Hepatocyte (in vitro differentiated cells): ENCODE data around the gene MXI1. TPM values are rescaled to one million over a fixed set of nuclear protein-coding genes. Genes with fewer than 3 reads are reported as not detected.
"Not testable (repeated sequence)": the region's sequence is repeated elsewhere in the genome, so short reads cannot be mapped to it uniquely, and the experiment has no call there.

Experiments used
- DNase-seq: peaks from one replicate; pipeline ENCODE4 v3.0.0-alpha.2; 2016; ENCODE audit warnings: low spot score
- H2AFZ ChIP-seq: fragments of 200-600 bp; sonication (generic); 2 replicates; pipeline ENCODE4 v1.6.0; 2016; ENCODE audit warnings: antibody characterized with exemption, mild to moderate bottlenecking
- H3K27ac ChIP-seq: fragments of 200-600 bp; sonication (generic); 2 replicates; pipeline ENCODE4 v1.5.1; 2016; ENCODE audit warnings: mild to moderate bottlenecking
- H3K27me3 ChIP-seq: fragments of 200-600 bp; sonication (generic); 2 replicates; pipeline ENCODE4 v1.6.1; 2016
- H3K36me3 ChIP-seq: fragments of 200-600 bp; sonication (generic); replicated peaks from 2 replicates; pipeline ENCODE4 v1.5.1; 2016; ENCODE audit warnings: low read depth; ENCODE audit not compliant: insufficient read depth
- H3K4me1 ChIP-seq: fragments of 200-600 bp; sonication (generic); 2 replicates; pipeline ENCODE4 v1.5.1; 2016; ENCODE audit warnings: mild to moderate bottlenecking, moderate library complexity; ENCODE audit not compliant: insufficient read depth
- H3K4me2 ChIP-seq: fragments of 200-600 bp; sonication (generic); 2 replicates; pipeline ENCODE4 v1.6.0; 2016
- H3K4me3 ChIP-seq: fragments of 200-600 bp; sonication (generic); 2 replicates; pipeline ENCODE4 v1.5.1; 2016; ENCODE audit warnings: mild to moderate bottlenecking
- H3K79me2 ChIP-seq: fragments of 200-600 bp; sonication (generic); 2 replicates; pipeline ENCODE4 v1.6.0; 2017; ENCODE audit warnings: mild to moderate bottlenecking
- H3K9me2 ChIP-seq: fragments of 200-600 bp; sonication (generic); replicated peaks from 2 replicates; pipeline ENCODE4 v1.6.0; 2017; ENCODE audit warnings: mild to moderate bottlenecking; ENCODE audit not compliant: insufficient read depth
- H3K9me3 ChIP-seq: fragments of 200-600 bp; sonication (generic); 2 replicates; pipeline ENCODE4 v1.5.1; 2016; ENCODE audit warnings: low read depth, mild to moderate bottlenecking
- H4K20me1 ChIP-seq: fragments of 200-600 bp; sonication (generic); 2 replicates; pipeline ENCODE4 v1.6.0; 2016; ENCODE audit warnings: mild to moderate bottlenecking; ENCODE audit not compliant: insufficient read depth, poor library complexity, severe bottlenecking
- EZH2 ChIP-seq: fragments of 200-600 bp; sonication (generic); IDR thresholded peaks from 2 replicates; pipeline ENCODE4 v1.6.1; 2016; ENCODE audit warnings: antibody characterized with exemption, mild to moderate bottlenecking, borderline replicate concordance
- EZH2phosphoT487 ChIP-seq: fragments of 200-600 bp; sonication (generic); IDR thresholded peaks from one replicate; pipeline ENCODE4 v1.6.1; 2018; ENCODE audit warnings: antibody characterized with exemption, mild to moderate bottlenecking, low read depth, moderate library complexity; ENCODE audit not compliant: unreplicated experiment, severe bottlenecking
- WGBS: methylation state at CpG from one replicate; pipeline ENCODE4 v1.1.6; 2016; ENCODE audit warnings: low lambda C conversion rate; ENCODE audit errors: missing lambda C conversion rate; 5-methylcytosine and 5-hydroxymethylcytosine counted together
- polyA plus RNA-seq: library from polyadenylated mRNA; unstranded; fragments of >200 nt; fragmentation: Nextera tagmentation; extraction: Ambion mirVana; gene quantifications from 2 replicates; pipeline ENCODE4 v1.2.1, GENCODE V29; 2016
- total RNA-seq: library from RNA; depleted of rRNA; stranded (reverse); fragments of >200 nt; gene quantifications from 2 replicates; pipeline ENCODE4 v1.2.3, GENCODE V29; 2014
- TF ChIP-seq, protein P1 (sequence below): fragments of 200-600 bp; sonication (generic); IDR thresholded peaks from 2 replicates; pipeline ENCODE4 v1.5.1; 2016; ENCODE audit warnings: antibody characterized with exemption, mild to moderate bottlenecking; ENCODE audit not compliant: poor library complexity

MXI1 gene
- total and polyA plus RNA-seq, 2 experiments from 2014 or later, result 14.2 to 14.8 TPM

DNA sequence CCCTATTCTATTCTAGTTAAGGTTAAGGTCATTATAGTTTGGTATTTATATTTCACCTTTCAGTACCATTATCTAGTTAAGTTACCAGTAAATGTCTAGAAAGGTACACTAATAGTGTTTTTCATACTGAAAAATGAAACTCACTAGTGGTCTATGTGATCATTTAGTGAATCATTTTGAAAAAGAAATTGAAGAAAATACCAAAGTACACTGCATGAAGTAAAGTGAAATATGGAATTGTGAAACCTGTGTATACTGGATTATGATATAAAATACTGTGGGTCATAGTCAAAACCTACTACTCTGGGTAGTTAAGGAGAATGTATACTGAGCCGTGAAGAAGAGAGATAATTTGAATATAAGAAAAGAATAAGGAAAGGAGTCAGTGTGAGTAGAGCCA, 44.0 kb downstream of the MXI1 start:
- H4K20me1 ChIP-seq, H2AFZ ChIP-seq, H3K79me2 ChIP-seq, DNase-seq, H3K4me3 ChIP-seq, H3K27me3 ChIP-seq, H3K27ac ChIP-seq, H3K4me2 ChIP-seq, H3K36me3 ChIP-seq, H3K9me2 ChIP-seq, H3K9me3 ChIP-seq, H3K4me1 ChIP-seq: not testable (repeated sequence)
- WGBS, result 74% methylated on average over 1 of the region's 1 CpG

DNA sequence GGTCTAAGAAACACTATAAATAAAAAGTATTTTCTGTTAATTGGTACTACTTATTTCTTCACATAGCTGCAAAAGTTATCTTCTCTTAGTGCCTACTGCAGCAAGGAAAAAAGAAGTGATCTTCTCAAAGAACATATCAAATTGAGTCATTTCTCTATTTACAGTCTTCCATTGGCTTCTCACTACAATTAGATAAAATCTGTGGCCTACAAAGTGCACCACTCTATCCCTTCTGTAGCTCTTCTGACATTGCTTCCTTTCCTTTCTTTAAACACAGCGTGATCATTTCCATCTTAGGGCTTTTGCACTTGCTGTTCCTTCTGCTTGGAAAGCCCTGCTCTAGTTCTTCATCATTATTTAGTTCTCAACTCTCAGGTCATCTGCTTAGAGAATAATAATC, 44.7 kb downstream of the MXI1 start:
- no peaks in the 10 kb centered on the region for H3K79me2 ChIP-seq
- H3K27ac ChIP-seq, result no peak overlapping the region
- TF ChIP-seq EZH2 (no peak), EZH2phosphoT487 (no peak)
- TF ChIP-seq, protein P1, sequence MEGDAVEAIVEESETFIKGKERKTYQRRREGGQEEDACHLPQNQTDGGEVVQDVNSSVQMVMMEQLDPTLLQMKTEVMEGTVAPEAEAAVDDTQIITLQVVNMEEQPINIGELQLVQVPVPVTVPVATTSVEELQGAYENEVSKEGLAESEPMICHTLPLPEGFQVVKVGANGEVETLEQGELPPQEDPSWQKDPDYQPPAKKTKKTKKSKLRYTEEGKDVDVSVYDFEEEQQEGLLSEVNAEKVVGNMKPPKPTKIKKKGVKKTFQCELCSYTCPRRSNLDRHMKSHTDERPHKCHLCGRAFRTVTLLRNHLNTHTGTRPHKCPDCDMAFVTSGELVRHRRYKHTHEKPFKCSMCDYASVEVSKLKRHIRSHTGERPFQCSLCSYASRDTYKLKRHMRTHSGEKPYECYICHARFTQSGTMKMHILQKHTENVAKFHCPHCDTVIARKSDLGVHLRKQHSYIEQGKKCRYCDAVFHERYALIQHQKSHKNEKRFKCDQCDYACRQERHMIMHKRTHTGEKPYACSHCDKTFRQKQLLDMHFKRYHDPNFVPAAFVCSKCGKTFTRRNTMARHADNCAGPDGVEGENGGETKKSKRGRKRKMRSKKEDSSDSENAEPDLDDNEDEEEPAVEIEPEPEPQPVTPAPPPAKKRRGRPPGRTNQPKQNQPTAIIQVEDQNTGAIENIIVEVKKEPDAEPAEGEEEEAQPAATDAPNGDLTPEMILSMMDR, result no peak
- no peaks in the 10 kb centered on the region for H3K9me2 ChIP-seq
- H3K4me3 ChIP-seq, result no peak overlapping the region
- no peaks in the 10 kb centered on the region for H3K4me1 ChIP-seq
- H3K27me3 ChIP-seq, result no peaks in the 10 kb centered on the region
- no peaks in the 10 kb centered on the region for H3K36me3 ChIP-seq
- H3K9me3 ChIP-seq, result no peaks in the 10 kb centered on the region
- no peak overlapping the region for H3K4me2 ChIP-seq
- no peak for DNase-seq
- H4K20me1 ChIP-seq, result no peaks in the 10 kb centered on the region
- 100% methylated on average over 1 of the region's 1 CpG for WGBS
- H2AFZ ChIP-seq, result no peak overlapping the region

DNA sequence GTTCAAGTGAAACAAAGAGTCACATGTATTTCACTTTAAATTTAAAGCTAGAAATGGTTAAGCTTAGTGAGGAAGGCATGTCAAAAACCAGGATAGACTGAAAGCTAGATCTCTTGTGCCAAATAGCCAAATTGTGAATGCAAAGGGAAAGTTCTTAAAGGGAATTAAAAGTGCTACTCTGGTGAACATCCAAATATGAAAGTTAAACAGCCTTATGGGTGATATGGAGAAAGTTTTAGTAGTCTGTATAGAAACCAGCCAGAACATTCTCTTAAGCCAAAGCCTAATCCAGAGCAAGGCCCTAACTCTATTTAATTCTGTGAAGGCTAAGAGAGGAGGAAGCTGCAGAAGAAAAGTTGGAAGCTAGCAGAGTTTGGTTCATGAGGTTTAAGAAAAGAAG, 47.1 kb downstream of the MXI1 start:
- H3K27ac ChIP-seq, result no peak overlapping the region
- H4K20me1 ChIP-seq, result no peaks in the 10 kb centered on the region
- no peak overlapping the region for H2AFZ ChIP-seq

DNA sequence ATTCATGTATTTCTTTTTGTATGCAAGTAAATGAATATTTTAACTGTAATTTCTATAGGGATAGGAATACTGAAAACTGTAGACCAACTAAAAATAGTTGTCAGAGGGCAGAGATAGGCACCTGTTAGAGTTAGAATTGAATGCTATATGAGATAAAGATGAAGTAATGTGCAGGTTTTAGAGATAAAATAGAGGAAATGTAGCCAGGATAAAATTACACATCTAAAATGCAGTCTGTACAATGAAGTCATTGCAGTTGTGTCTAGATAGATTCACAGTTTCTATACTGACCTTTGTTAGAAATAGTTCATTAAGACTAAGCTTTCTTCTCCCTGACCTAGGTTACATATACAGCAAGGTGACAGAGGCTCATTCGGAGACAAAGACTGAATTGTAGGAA, 51.1 kb downstream of the MXI1 start:
- Histone ChIP-seq H3K27ac (no peak overlapping the region), H3K27me3 (no peaks in the 10 kb centered on the region)
- 88% methylated on average over 1 of the region's 1 CpG for WGBS

More for the DNA sequence above, 47.1 kb downstream of the MXI1 start:
- Histone ChIP-seq H3K9me2 (no peaks in the 10 kb centered on the region), H3K4me1 (no peaks in the 10 kb centered on the region), H3K4me3 (no peak overlapping the region), H3K9me3 (no peaks in the 10 kb centered on the region), H3K4me2 (no peak overlapping the region), H3K36me3 (no peaks in the 10 kb centered on the region), H3K79me2 (no peaks in the 10 kb centered on the region), H3K27me3 (no peaks in the 10 kb centered on the region)
- TF ChIP-seq EZH2 (no peak), EZH2phosphoT487 (no peak)
- TF ChIP-seq, protein P1, result no peak
- no peak for DNase-seq

More for the DNA sequence above, 51.1 kb downstream of the MXI1 start:
- no peak overlapping the region for H3K4me2 ChIP-seq
- H3K4me1 ChIP-seq, result no peaks in the 10 kb centered on the region
- no peaks in the 10 kb centered on the region for H3K9me3 ChIP-seq
- TF ChIP-seq, protein P1, result no peak
- TF ChIP-seq EZH2 (no peak), EZH2phosphoT487 (no peak)
- H3K9me2 ChIP-seq, result no peaks in the 10 kb centered on the region
- no peaks in the 10 kb centered on the region for H4K20me1 ChIP-seq
- H2AFZ ChIP-seq, result no peak overlapping the region
- H3K79me2 ChIP-seq, result no peaks in the 10 kb centered on the region
- no peak for DNase-seq
- H3K4me3 ChIP-seq, result no peak overlapping the region
- no peaks in the 10 kb centered on the region for H3K36me3 ChIP-seq
